Gastrocnemius medialis (tissue), 4 donors: ENCODE data around the gene KLHL26. TPM values are rescaled to one million over a fixed set of nuclear protein-coding genes. Genes with fewer than 3 reads are reported as not detected.

ENCODE experiments used
- ATAC-seq, 2 donors: fragments of 150-250 bp; one replicate each; pipeline ENCODE4 v1.9.1; 2016
- DNase-seq, 2 donors: peaks; one replicate each; pipeline ENCODE4 v3.0.0-alpha.2; 2019
- H3K27ac ChIP-seq, 4 donors: fragments of 200-600 bp; sonication (generic); 1 replicate in 1 of 4; 2 replicates in 3 of 4; pipeline ENCODE4 v1.5.1; 2016 to 2018; ENCODE audit warnings: mild to moderate bottlenecking in 2 of 4, moderate library complexity in 1 of 4
- H3K27me3 ChIP-seq, 3 donors: fragments of 200-600 bp; sonication (generic) in 2 of 3; 1 replicate in 1 of 3; 2 replicates in 2 of 3; pipeline versions ENCODE4 v1.5.1 to v1.6.0; 2016 to 2019; ENCODE audit warnings: mild to moderate bottlenecking in 1 of 3, moderate library complexity in 1 of 3
- H3K36me3 ChIP-seq, 2 donors: fragments of 200-600 bp; sonication (generic) in 1 of 2; one replicate each; pipeline ENCODE4 v1.5.1; 2017 to 2018
- H3K4me1 ChIP-seq, 2 donors: fragments of 200-600 bp; sonication (generic) in 1 of 2; one replicate each; pipeline ENCODE4 v1.5.1; 2016 to 2017; ENCODE audit warnings: mild to moderate bottlenecking in 2 of 2
- H3K4me3 ChIP-seq, 4 donors: fragments of 200-600 bp; sonication (generic) in 3 of 4; 1 replicate in 1 of 4; 2 replicates in 3 of 4; pipeline ENCODE4 v1.5.1; 2016 to 2019; ENCODE audit warnings: mild to moderate bottlenecking in 2 of 4
- H3K9me3 ChIP-seq, 3 donors: fragments of 200-600 bp; sonication (generic) in 2 of 3; 1 replicate in 1 of 3; 2 replicates in 2 of 3; pipeline ENCODE4 v1.5.1; 2016 to 2019
- CTCF ChIP-seq, 5 experiments: fragments of 450-650 bp in 3 of 5; fragments of 200-600 bp in 2 of 5; sonication (generic) in 2 of 5; IDR thresholded peaks in 4 of 5; conservative IDR thresholded peaks in 1 of 5; 1 replicate in 4 of 5; 2 replicates in 1 of 5; pipeline ENCODE4 v1.5.1; 2016 to 2019; ENCODE audit warnings: antibody characterized with exemption in 5 of 5, mild to moderate bottlenecking in 3 of 5, moderate library complexity in 3 of 5
- POLR2A ChIP-seq, 2 donors: fragments of 450-650 bp; IDR thresholded peaks; one replicate each; pipeline ENCODE4 v1.6.1; 2017; ENCODE audit warnings: antibody characterized with exemption in 2 of 2, mild to moderate bottlenecking in 2 of 2, moderate library complexity in 2 of 2
- in situ Hi-C, 4 donors: fragments of 200-750 bp; cut with MboI; loops; one replicate each; pipeline versions ENCODE4 v1.15.0 to v1.8.0; 2017; ENCODE audit warnings: low sequenced_read_pairs in 4 of 4
- intact Hi-C: fragments of 100-400 bp; cut with DNase I; formaldehyde crosslinking; loops from one replicate; pipeline ENCODE4 v1.15.1; 2023; ENCODE audit warnings: low total_unique reads
- total RNA-seq, 4 donors: library from RNA; depleted of rRNA; stranded (reverse); fragments of >200 nt; gene quantifications; one replicate each; pipeline versions ENCODE4 v1.1.0 to v1.2.3, GENCODE V29; 2016

Gene KLHL26
- total RNA-seq, 4 donors from 2014 or later, result 5.2 to 12.0 (median 7.3) TPM

- DNase-seq, result no peak
- peaks cover 5 to 20% of the 10 kb centered on the region in 2 donors for H3K4me1 ChIP-seq
- intact Hi-C loops (no loop called here), in situ Hi-C loops (no loop called here)
- H3K36me3 ChIP-seq, result no peaks in the 10 kb centered on the region
- peak overlapping the region in 3 of 4 donors; percentile 5 to 44 (median 38) for H3K27ac ChIP-seq
- no peak for ATAC-seq
- H3K27me3 ChIP-seq, result peaks cover 42 to 45% (median 43%) of the 10 kb centered on the region in 3 donors
- H3K4me3 ChIP-seq, result peak overlapping the region in 3 of 4 donors; percentile 5 to 35 (median 6)
- TF ChIP-seq POLR2A (IDR thresholded peaks at IDR 0.05) (no peak), CTCF (IDR thresholded peaks at IDR 0.05 in 4 of 5, conservative IDR thresholded peaks at IDR 0.05 in 1 of 5) (no peak)
- no peaks in the 10 kb centered on the region for H3K9me3 ChIP-seq
Measured at GRCh38 chr19:18603958-18604819, 32.6 kb upstream of the KLHL26 start.

GRCh38 chr19:18604820-18605159 lies 32.0 kb upstream of the KLHL26 start:
- DNase-seq, result no peak
- no peaks in the 10 kb centered on the region for H3K9me3 ChIP-seq
- H3K27me3 ChIP-seq, result peaks cover 48 to 51% (median 49%) of the 10 kb centered on the region in 3 donors
- H3K4me3 ChIP-seq, result peak overlapping the region in 2 of 4 donors; percentile 13 to 35
- in situ Hi-C loops, result no loop called here
- peaks cover 5 to 20% of the 10 kb centered on the region in 2 donors for H3K4me1 ChIP-seq
- peak overlapping the region in 2 of 4 donors; percentile 29 to 38 for H3K27ac ChIP-seq
- no peaks in the 10 kb centered on the region for H3K36me3 ChIP-seq
- TF ChIP-seq POLR2A (IDR thresholded peaks at IDR 0.05) (no peak), CTCF (IDR thresholded peaks at IDR 0.05 in 4 of 5, conservative IDR thresholded peaks at IDR 0.05 in 1 of 5) (no peak)
- ATAC-seq, result no peak
- intact Hi-C loops, result no loop called here

- in situ Hi-C loops, result no loop called here
- no peak for DNase-seq
- Histone ChIP-seq H3K27ac (peak overlapping the region in 2 of 4 donors; percentile 31 to 38), H3K4me1 (peaks cover 5 to 20% of the 10 kb centered on the region in 2 donors), H3K27me3 (peaks cover 51 to 55% (median 53%) of the 10 kb centered on the region in 3 donors), H3K4me3 (peak overlapping the region in 2 of 4 donors; percentile 13 to 35), H3K36me3 (no peaks in the 10 kb centered on the region), H3K9me3 (no peaks in the 10 kb centered on the region)
- TF ChIP-seq CTCF (IDR thresholded peaks at IDR 0.05 in 4 of 5, conservative IDR thresholded peaks at IDR 0.05 in 1 of 5) (no peak), POLR2A (IDR thresholded peaks at IDR 0.05) (no peak)
- ATAC-seq, result no peak
- intact Hi-C loops, result no loop called here
Measured at GRCh38 chr19:18605196-18605545, 31.7 kb upstream of the KLHL26 start.

GRCh38 chr19:18605546-18606280 lies 31.1 kb upstream of the KLHL26 start:
- Histone ChIP-seq H3K9me3 (no peaks in the 10 kb centered on the region), H3K27ac (peak overlapping the region in 3 of 4 donors; percentile 30 to 38 (median 31)), H3K4me3 (peak overlapping the region; percentile 8 to 35 (median 24)), H3K36me3 (no peaks in the 10 kb centered on the region), H3K4me1 (peaks cover 5 to 20% of the 10 kb centered on the region in 2 donors), H3K27me3 (peaks cover 57 to 60% (median 58%) of the 10 kb centered on the region in 3 donors)
- in situ Hi-C loops, result no loop called here
- TF ChIP-seq CTCF (IDR thresholded peaks at IDR 0.05 in 4 of 5, conservative IDR thresholded peaks at IDR 0.05 in 1 of 5), result no peak
- TF ChIP-seq POLR2A (IDR thresholded peaks at IDR 0.05), result no peak
- intact Hi-C loops, result no loop called here
- DNase-seq, result no peak
- no peak for ATAC-seq
